H9 (cell line): ENCODE measurements around the gene EFNA5. TPM values are rescaled to one million over a fixed set of nuclear protein-coding genes. Genes with fewer than 3 reads are reported as not detected.

Experiments
- DNase-seq: peaks from one replicate; pipeline ENCODE4 v3.0.0-alpha.2; 2017
- H2AFZ ChIP-seq: one replicate; pipeline ENCODE4 v1.6.1; 2013; ENCODE audit warnings: mild to moderate bottlenecking, low read length, control low read depth, moderate library complexity
- H2AK5ac ChIP-seq: 2 replicates; pipeline ENCODE4 v1.6.1; 2013; ENCODE audit warnings: low read length, control low read depth, mixed read lengths; ENCODE audit not compliant: insufficient read length
- H2BK120ac ChIP-seq: one replicate; pipeline ENCODE4 v1.6.1; 2013; ENCODE audit warnings: low read depth, mild to moderate bottlenecking, low read length, control low read depth, inconsistent platforms; ENCODE audit not compliant: poor library complexity, severe bottlenecking
- H2BK12ac ChIP-seq: 2 replicates; pipeline ENCODE4 v1.6.1; 2013; ENCODE audit warnings: low read length, control low read depth, mixed read lengths, low read depth; ENCODE audit not compliant: insufficient read length
- H2BK15ac ChIP-seq: 2 replicates; pipeline ENCODE4 v1.6.1; 2013; ENCODE audit warnings: low read depth, low read length, control low read depth
- H2BK20ac ChIP-seq: one replicate; pipeline ENCODE4 v1.6.1; 2013; ENCODE audit warnings: low read depth, mild to moderate bottlenecking, low read length, control low read depth, inconsistent platforms; ENCODE audit not compliant: poor library complexity, severe bottlenecking
- H2BK5ac ChIP-seq: 2 replicates; pipeline ENCODE4 v1.6.1; 2013; ENCODE audit warnings: low read length, control low read depth, mixed read lengths; ENCODE audit not compliant: insufficient read length
- H3K14ac ChIP-seq: 2 replicates; pipeline ENCODE4 v1.6.1; 2013; ENCODE audit warnings: low read length, control low read depth; ENCODE audit not compliant: insufficient read depth
- H3K18ac ChIP-seq: 2 replicates; pipeline ENCODE4 v1.6.1; 2013; ENCODE audit warnings: low read depth, mild to moderate bottlenecking, mixed read lengths, low read length, control low read depth; ENCODE audit not compliant: insufficient read length
- H3K23ac ChIP-seq: 2 replicates; pipeline ENCODE4 v1.6.1; 2013; ENCODE audit warnings: low read length, control low read depth, mixed read lengths, low read depth; ENCODE audit not compliant: insufficient read length
- H3K23me2 ChIP-seq: 2 replicates; pipeline ENCODE4 v1.6.1; 2013; ENCODE audit warnings: low read depth, mild to moderate bottlenecking, mixed read lengths, low read length, control low read depth; ENCODE audit not compliant: insufficient read length, poor library complexity, severe bottlenecking
- H3K27ac ChIP-seq: 2 replicates; pipeline ENCODE4 v1.5.1; 2013; ENCODE audit warnings: low read length, control low read depth, mixed read lengths, low read depth; ENCODE audit not compliant: insufficient read length
- H3K27me3 ChIP-seq: 2 replicates; pipeline ENCODE4 v1.6.1; 2013; ENCODE audit warnings: low read length, control low read depth, inconsistent platforms; ENCODE audit not compliant: insufficient read depth
- H3K4ac ChIP-seq: 2 replicates; pipeline ENCODE4 v1.6.1; 2013; ENCODE audit warnings: low read depth, mild to moderate bottlenecking, control low read depth, inconsistent platforms, low read length, moderate library complexity
- H3K4me1 ChIP-seq: 2 replicates; pipeline ENCODE4 v1.6.1; 2013; ENCODE audit warnings: low read length, control low read depth, inconsistent platforms; ENCODE audit not compliant: insufficient read depth
- H3K4me2 ChIP-seq: 2 replicates; pipeline ENCODE4 v1.6.1; 2013; ENCODE audit warnings: low read length, control low read depth, mixed read lengths; ENCODE audit not compliant: insufficient read length, insufficient read depth
- H3K56ac ChIP-seq: 2 replicates; pipeline ENCODE4 v1.6.1; 2013; ENCODE audit warnings: low read depth, mild to moderate bottlenecking, mixed read lengths, low read length, control low read depth; ENCODE audit not compliant: insufficient read length
- H3K79me1 ChIP-seq: 2 replicates; pipeline ENCODE4 v1.6.1; 2013; ENCODE audit warnings: low read depth, mild to moderate bottlenecking, moderate library complexity, low read length, control low read depth, inconsistent platforms; ENCODE audit not compliant: insufficient read depth, poor library complexity, severe bottlenecking
- H3K79me2 ChIP-seq: 2 replicates; pipeline ENCODE4 v1.6.1; 2013; ENCODE audit warnings: low read length, control low read depth, inconsistent platforms; ENCODE audit not compliant: insufficient read depth
- H3K9ac ChIP-seq: 2 replicates; pipeline ENCODE4 v1.6.1; 2013; ENCODE audit warnings: low read length, control low read depth, mixed read lengths; ENCODE audit not compliant: insufficient read length; ENCODE audit errors: extremely low read depth
- H3K9me3 ChIP-seq: one replicate; pipeline ENCODE4 v1.6.1; 2013; ENCODE audit warnings: low read depth, low read length, inconsistent platforms; ENCODE audit not compliant: control insufficient read depth
- H3T11ph ChIP-seq: one replicate; pipeline ENCODE4 v1.6.1; 2013; ENCODE audit warnings: mild to moderate bottlenecking, low read length, control low read depth, inconsistent platforms
- H4K20me1 ChIP-seq: one replicate; pipeline ENCODE4 v1.6.1; 2013; ENCODE audit not compliant: control insufficient read depth, insufficient read length, insufficient read depth
- H4K5ac ChIP-seq: 2 replicates; pipeline ENCODE4 v1.6.1; 2013; ENCODE audit warnings: low read depth, mild to moderate bottlenecking, mixed read lengths, low read length, control low read depth; ENCODE audit not compliant: insufficient read length
- H4K8ac ChIP-seq: replicated peaks from 2 replicates; pipeline ENCODE4 v1.6.1; 2013; ENCODE audit warnings: low read length, control low read depth, mixed read lengths, low read depth; ENCODE audit not compliant: insufficient read length
- H4K91ac ChIP-seq: 2 replicates; pipeline ENCODE4 v1.6.1; 2013; ENCODE audit warnings: low read depth, mild to moderate bottlenecking, moderate library complexity, mixed read lengths, low read length, control low read depth; ENCODE audit not compliant: insufficient read length
- H3K27ac Mint-ChIP-seq, 3 experiments: 2 replicates in 2 of 3; 3 replicates in 1 of 3; pipeline ENCODE4 v1.8.0; 2020 to 2021; ENCODE audit warnings: mixed read lengths in 3 of 3, mild to moderate bottlenecking in 1 of 3, moderate library complexity in 1 of 3
- H3K27me3 Mint-ChIP-seq: 2 replicates; pipeline ENCODE4 v1.8.0; 2021; ENCODE audit warnings: low read depth, mild to moderate bottlenecking, moderate library complexity, mixed read lengths
- H3K36me3 Mint-ChIP-seq, 3 experiments: 2 replicates in 2 of 3; 3 replicates in 1 of 3; pipeline ENCODE4 v1.8.0; 2020 to 2021; ENCODE audit warnings: low read depth in 3 of 3, mixed read lengths in 3 of 3; ENCODE audit not compliant: insufficient read depth in 1 of 3
- H3K4me1 Mint-ChIP-seq, 2 experiments: 2 replicates each; pipeline ENCODE4 v1.8.0; 2020; ENCODE audit warnings: mixed read lengths in 2 of 2
- H3K4me3 Mint-ChIP-seq, 2 experiments: 2 replicates in 1 of 2; 3 replicates in 1 of 2; pipeline ENCODE4 v1.8.0; 2020 to 2021; ENCODE audit warnings: mild to moderate bottlenecking in 2 of 2, mixed read lengths in 2 of 2, moderate library complexity in 1 of 2
- H3K9me3 Mint-ChIP-seq, 2 experiments: 2 replicates in 1 of 2; 3 replicates in 1 of 2; pipeline ENCODE4 v1.8.0; 2020; ENCODE audit warnings: mild to moderate bottlenecking in 2 of 2, mixed read lengths in 2 of 2, moderate library complexity in 1 of 2
- CTCF ChIP-seq: fragments of 200-600 bp; sonication (generic); conservative IDR thresholded peaks from 3 replicates; pipeline ENCODE4 v1.8.0; 2021; ENCODE audit warnings: antibody characterized with exemption, mild to moderate bottlenecking
- WGBS: extraction: QIAGEN DNeasy Blood & Tissue Kit; methylation state at CpG from one replicate; pipeline ENCODE4 v1.1.7; 2013; ENCODE audit warnings: missing lambda C conversion rate, low lambda C conversion rate, mixed read lengths; ENCODE audit not compliant: insufficient read length; ENCODE audit errors: extremely low coverage; 5-methylcytosine and 5-hydroxymethylcytosine counted together
- total RNA-seq: library from RNA; stranded (reverse); gene quantifications from 2 replicates; pipeline ENCODE4 v1.2.1, GENCODE V29; 2021

The EFNA5 gene
- total RNA-seq, 1 experiment from 2014 or later, result 20.4 TPM

GRCh38 chr5:107624235-107624634 is 46.5 kb downstream of the EFNA5 start:
- no peak overlapping the region for H3K4me2 ChIP-seq
- no peak overlapping the region for H4K91ac ChIP-seq
- Mint-ChIP-seq H3K4me3 (no peak overlapping the region), H3K36me3 (no peaks in the 10 kb centered on the region), H3K4me1 (peaks cover 17 to 28% of the 10 kb centered on the region in 2 experiments), H3K9me3 (no peaks in the 10 kb centered on the region), H3K27me3 (no peaks in the 10 kb centered on the region), H3K27ac (no peak overlapping the region; a peak in 1 of 7 replicates)
- H3K27ac ChIP-seq, result no peak overlapping the region
- no peaks in the 10 kb centered on the region for H3K23me2 ChIP-seq
- no peak overlapping the region for H2BK12ac ChIP-seq
- no peak overlapping the region for H2BK120ac ChIP-seq
- H4K5ac ChIP-seq, result no peak overlapping the region
- H3K9me3 ChIP-seq, result no peaks in the 10 kb centered on the region
- no peak overlapping the region for H2BK5ac ChIP-seq
- H3K27me3 ChIP-seq, result no peaks in the 10 kb centered on the region
- no peak overlapping the region for H2BK15ac ChIP-seq
- WGBS, result no CpG with 5 or more reads among the region's 1 CpG
- H3K4ac ChIP-seq, result no peak overlapping the region
- H3K14ac ChIP-seq, result no peak overlapping the region
- H3K23ac ChIP-seq, result no peak overlapping the region
- no peak overlapping the region for H3K9ac ChIP-seq
- H3K56ac ChIP-seq, result no peak overlapping the region
- H3K18ac ChIP-seq, result no peak overlapping the region
- H2AFZ ChIP-seq, result no peak overlapping the region
- H3T11ph ChIP-seq, result no peak overlapping the region
- H3K4me1 ChIP-seq, result no peaks in the 10 kb centered on the region
- no peak overlapping the region for H2AK5ac ChIP-seq
- no peaks in the 10 kb centered on the region for H4K20me1 ChIP-seq
- TF ChIP-seq CTCF, result no peak
- no peak for DNase-seq
- no peaks in the 10 kb centered on the region for H3K79me2 ChIP-seq
- no peaks in the 10 kb centered on the region for H3K79me1 ChIP-seq
- H4K8ac ChIP-seq, result no peak overlapping the region
- H2BK20ac ChIP-seq, result no peak overlapping the region
